Nephron progenitor cell (in vitro differentiated cells): ENCODE data around the gene ZNF546.
A peak's percentile ranks its signal among the peaks of the same experiment; 100 is the strongest.
"Not testable (repeated sequence)": the region's sequence is repeated elsewhere in the genome, so short reads cannot be mapped to it uniquely, and the experiment has no call there.

ENCODE experiments used
- DNase-seq: peaks from one replicate; pipeline ENCODE4 v3.0.0; 2021
- H3K27ac Mint-ChIP-seq: 2 replicates; pipeline ENCODE4 v1.8.0; 2021; ENCODE audit warnings: mild to moderate bottlenecking, moderate library complexity, mixed read lengths
- H3K27me3 Mint-ChIP-seq: 2 replicates; pipeline ENCODE4 v1.8.0; 2021; ENCODE audit warnings: mild to moderate bottlenecking, low read depth, mixed read lengths; ENCODE audit not compliant: poor library complexity
- H3K36me3 Mint-ChIP-seq: 2 replicates; pipeline ENCODE4 v1.8.0; 2021; ENCODE audit warnings: low read depth, mixed read lengths
- H3K4me1 Mint-ChIP-seq: 2 replicates; pipeline ENCODE4 v1.8.0; 2021; ENCODE audit warnings: mixed read lengths
- H3K4me3 Mint-ChIP-seq: 2 replicates; pipeline ENCODE4 v1.8.0; 2021; ENCODE audit warnings: mild to moderate bottlenecking, moderate library complexity, mixed read lengths
- H3K9me3 Mint-ChIP-seq: 2 replicates; pipeline ENCODE4 v1.8.0; 2021; ENCODE audit warnings: mild to moderate bottlenecking, moderate library complexity, mixed read lengths
- TF ChIP-seq, protein P1 (sequence below): fragments of 200-600 bp; sonication (generic); IDR thresholded peaks from 2 replicates; pipeline ENCODE4 v1.5.0; 2021; ENCODE audit warnings: antibody characterized with exemption

The ZNF546 gene

DNA sequence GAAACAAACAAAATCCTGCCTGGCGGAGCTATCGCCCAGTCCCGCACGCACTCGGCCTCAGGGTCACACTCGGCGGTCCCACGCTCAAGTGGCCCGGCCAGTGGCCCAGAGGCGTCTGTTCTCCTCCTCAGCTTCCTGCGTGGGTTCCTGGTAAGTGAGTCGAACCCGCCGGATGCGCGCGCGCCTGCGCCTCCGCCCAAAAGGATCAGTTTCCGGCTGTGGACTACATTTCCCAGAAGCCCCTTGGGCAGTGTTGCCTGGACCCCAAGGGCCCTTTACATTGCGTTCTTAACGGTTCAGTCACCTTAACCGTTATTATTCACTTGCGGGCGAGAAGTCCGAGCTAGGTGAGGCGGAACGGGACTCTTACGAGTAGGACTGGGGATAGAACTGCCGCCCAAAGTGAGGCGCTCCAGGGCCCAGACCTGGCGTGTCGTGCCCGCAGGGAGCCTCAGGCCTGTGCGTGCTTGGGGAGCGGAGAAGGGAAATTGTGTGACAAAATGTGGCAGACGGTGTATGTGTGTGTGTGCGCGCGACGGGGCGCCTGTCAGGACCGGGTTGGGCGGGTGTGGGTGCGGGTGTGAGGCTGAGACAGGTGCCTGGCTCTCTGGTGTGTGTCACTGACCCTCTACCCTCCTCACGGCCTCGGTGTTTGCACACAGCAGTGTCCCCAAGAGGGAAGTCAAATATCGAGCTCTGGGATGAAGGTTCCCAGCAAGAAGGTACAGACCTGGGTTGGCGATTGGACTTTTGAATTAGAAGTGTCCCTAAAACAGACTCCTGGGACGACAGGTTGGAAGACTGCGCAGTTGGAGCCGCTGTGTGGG lies at the start of gene ZNF546:
Gene ZNF546 (plus strand): TSS at position 250 of the 827 bp plus-strand sequence. CDS start 1,267 bp downstream, outside the sequence.
- H3K36me3 Mint-ChIP-seq = peaks cover 52% of the 10 kb centered on the region
- peak within 1 kb of the TSS; percentile 73 for H3K27ac Mint-ChIP-seq
- H3K4me1 Mint-ChIP-seq = peaks cover 29% of the 10 kb centered on the region
- TF ChIP-seq, protein P1, sequence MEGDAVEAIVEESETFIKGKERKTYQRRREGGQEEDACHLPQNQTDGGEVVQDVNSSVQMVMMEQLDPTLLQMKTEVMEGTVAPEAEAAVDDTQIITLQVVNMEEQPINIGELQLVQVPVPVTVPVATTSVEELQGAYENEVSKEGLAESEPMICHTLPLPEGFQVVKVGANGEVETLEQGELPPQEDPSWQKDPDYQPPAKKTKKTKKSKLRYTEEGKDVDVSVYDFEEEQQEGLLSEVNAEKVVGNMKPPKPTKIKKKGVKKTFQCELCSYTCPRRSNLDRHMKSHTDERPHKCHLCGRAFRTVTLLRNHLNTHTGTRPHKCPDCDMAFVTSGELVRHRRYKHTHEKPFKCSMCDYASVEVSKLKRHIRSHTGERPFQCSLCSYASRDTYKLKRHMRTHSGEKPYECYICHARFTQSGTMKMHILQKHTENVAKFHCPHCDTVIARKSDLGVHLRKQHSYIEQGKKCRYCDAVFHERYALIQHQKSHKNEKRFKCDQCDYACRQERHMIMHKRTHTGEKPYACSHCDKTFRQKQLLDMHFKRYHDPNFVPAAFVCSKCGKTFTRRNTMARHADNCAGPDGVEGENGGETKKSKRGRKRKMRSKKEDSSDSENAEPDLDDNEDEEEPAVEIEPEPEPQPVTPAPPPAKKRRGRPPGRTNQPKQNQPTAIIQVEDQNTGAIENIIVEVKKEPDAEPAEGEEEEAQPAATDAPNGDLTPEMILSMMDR = no peak
- H3K4me3 Mint-ChIP-seq = peak within 1 kb of the TSS; percentile 99
- DNase-seq = peak; percentile 85
- peaks cover 41% of the 10 kb centered on the region for H3K9me3 Mint-ChIP-seq
- peaks cover 2% of the 10 kb centered on the region for H3K27me3 Mint-ChIP-seq

DNA sequence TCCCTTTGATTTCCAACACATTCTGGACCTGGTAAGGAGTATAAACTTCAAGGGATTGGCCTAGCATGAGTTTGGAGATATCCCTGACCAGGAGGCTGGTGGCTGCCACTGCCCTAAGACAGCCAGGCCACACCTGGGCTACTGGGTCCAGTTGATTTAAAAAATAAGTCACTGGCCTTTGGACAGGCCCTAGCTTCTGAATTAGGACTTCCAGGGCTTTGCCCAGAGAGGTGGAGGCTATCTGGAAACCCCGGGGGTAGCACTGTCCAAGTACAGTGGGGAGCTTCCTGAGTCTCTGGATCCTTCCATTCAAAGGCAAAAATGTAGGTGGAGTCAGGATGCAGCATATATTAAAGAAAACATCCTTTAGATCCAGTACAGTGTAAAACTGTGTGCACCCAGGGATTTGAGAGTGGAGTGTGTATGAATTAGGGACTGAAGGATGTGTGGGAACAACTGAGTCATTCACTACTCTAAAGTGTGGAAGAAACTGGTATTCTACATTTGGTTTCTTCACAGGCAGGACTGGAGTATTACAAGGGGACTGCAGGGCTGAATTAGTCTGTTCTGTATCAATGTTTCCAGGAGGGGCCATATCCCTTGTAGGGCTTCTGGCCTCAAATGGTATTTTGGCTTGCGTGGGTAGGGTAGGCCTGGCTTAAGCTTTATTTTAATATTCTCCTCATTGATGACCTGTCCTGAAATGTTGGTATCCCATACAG lies 47.7 kb upstream of the ZNF546 start:
- H3K27ac Mint-ChIP-seq = no peak overlapping the region
- H3K36me3 Mint-ChIP-seq = no peaks in the 10 kb centered on the region
- no peak overlapping the region for H3K4me3 Mint-ChIP-seq
- no peak for DNase-seq
- H3K9me3 Mint-ChIP-seq = no peaks in the 10 kb centered on the region
- TF ChIP-seq, protein P1 = no peak
- H3K4me1 Mint-ChIP-seq = no peaks in the 10 kb centered on the region
- peaks cover 6% of the 10 kb centered on the region for H3K27me3 Mint-ChIP-seq

DNA sequence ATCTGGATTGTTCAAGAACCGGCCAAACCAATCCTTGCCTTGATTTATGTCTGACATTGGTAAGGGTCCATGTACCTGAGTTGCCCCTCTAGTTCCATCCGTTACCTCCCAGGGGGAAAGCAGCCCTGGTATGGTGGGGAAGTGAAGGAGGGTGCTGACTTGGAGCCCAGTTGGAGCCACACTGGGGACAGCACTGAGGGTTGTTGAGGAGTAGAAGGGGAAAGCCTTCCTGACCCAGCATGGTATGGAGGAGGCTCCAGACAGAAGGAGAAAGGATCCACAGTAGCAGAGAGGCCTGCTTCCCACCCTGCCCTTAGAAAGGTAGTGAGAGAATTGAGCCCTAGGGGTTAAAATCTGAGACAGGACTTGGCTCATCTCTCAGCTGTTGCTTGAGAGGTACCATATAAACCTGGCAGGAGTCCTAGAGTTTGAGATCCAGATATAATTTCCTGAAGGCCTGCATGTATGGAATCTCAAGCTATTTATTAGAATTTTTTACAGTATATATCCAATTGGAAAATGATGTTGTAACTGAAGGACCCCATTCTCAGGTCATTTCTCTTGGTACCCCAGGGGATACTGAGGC lies 45.7 kb upstream of the ZNF546 start:
- H3K27ac Mint-ChIP-seq = no peak overlapping the region
- no peaks in the 10 kb centered on the region for H3K36me3 Mint-ChIP-seq
- no peak for DNase-seq
- H3K27me3 Mint-ChIP-seq = peaks cover 6% of the 10 kb centered on the region
- TF ChIP-seq, protein P1 = no peak
- H3K4me3 Mint-ChIP-seq = no peak overlapping the region
- H3K4me1 Mint-ChIP-seq = no peaks in the 10 kb centered on the region
- no peaks in the 10 kb centered on the region for H3K9me3 Mint-ChIP-seq

DNA sequence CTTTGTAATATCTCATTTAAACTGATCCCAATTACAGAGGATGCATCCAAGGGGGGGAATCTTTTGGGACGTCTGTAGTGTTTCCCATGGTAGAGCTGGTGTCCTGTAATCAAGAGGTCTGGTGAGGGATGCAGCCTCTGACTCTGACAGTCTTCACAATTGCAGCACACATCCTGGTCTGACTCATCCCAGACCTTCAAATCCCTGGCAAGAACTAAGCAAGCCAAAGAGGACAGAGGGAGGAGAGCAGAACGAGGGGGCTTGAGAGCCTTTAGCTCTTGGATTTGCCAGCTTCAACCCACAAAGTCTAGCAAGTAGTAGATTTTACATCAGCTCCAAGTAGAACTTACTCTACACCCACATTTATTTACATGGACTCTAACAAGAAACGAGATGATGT lies 45.2 kb upstream of the ZNF546 start:
- H3K9me3 Mint-ChIP-seq = no peaks in the 10 kb centered on the region

DNA sequence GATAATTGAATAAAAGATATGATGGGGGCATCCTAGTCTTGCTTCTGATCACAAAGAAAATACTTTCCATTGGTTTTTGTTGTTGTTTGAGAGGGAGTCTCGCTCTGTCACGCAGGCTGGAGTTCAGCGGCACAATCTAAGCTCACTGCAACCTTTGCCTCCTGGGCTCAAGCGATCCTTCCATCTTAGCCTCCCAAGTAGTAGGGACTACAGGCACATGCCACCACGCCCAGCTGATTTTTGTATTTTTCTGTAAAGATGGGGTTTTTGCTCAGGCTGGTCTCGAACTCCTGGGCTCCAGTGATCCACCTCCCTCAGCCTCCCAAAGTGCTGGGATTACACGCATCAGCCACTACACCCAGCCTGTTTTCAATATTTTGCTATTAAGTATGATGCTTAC lies 42.9 kb upstream of the ZNF546 start:
- H3K27ac Mint-ChIP-seq = no peak overlapping the region
- H3K36me3 Mint-ChIP-seq = no peaks in the 10 kb centered on the region
- TF ChIP-seq, protein P1 = no peak
- no peaks in the 10 kb centered on the region for H3K4me1 Mint-ChIP-seq
- peaks cover 6% of the 10 kb centered on the region for H3K27me3 Mint-ChIP-seq
- H3K4me3 Mint-ChIP-seq = no peak overlapping the region
- no peaks in the 10 kb centered on the region for H3K9me3 Mint-ChIP-seq
- no peak for DNase-seq

More for the DNA sequence above, 45.2 kb upstream of the ZNF546 start:
- H3K4me3 Mint-ChIP-seq = no peak overlapping the region
- TF ChIP-seq, protein P1 = no peak
- no peaks in the 10 kb centered on the region for H3K36me3 Mint-ChIP-seq
- peaks cover 6% of the 10 kb centered on the region for H3K27me3 Mint-ChIP-seq
- H3K4me1 Mint-ChIP-seq = no peaks in the 10 kb centered on the region
- no peak overlapping the region for H3K27ac Mint-ChIP-seq
- no peak for DNase-seq

DNA sequence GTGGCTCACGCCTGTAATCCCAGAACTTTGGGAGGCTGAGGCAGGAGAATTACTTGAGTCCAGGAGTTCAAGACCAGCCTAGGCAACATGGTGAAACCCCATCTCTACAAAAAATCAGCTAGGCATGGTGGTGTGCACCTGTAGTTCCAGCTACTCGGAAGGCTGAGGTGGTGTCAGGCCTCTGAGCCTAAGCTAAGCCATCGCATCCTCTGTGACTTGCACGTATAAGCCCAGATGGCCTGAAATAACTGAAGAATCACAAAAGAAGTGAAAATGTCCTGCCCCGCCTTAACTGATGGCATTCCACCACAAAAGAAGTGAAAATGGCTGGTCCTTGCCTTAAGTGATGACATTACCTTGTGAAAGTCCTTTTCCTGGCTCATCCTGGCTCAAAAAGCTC lies 39.0 kb upstream of the ZNF546 start:
- not testable (repeated sequence) for DNase-seq

DNA sequence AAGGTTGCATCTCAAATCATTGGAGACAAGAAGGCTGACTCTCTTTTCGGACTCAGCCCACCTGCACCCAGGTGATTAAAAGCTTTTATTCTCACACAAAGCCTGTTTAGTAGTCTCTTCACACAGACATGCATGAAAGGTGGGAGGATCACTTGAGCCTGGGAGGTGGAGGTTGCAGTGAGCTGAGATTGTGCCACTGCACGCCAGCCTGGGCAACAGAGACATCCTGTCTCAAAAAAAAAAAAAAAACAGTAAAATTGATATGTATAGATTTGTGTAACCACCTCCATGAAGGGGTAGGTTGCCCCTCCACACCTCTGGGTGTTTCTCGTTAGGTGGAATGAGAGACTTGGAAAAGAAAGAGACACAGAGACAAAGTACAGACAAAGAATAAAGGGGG lies 37.9 kb upstream of the ZNF546 start:
- H3K27ac Mint-ChIP-seq, H3K36me3 Mint-ChIP-seq, H3K4me3 Mint-ChIP-seq, H3K27me3 Mint-ChIP-seq, H3K9me3 Mint-ChIP-seq, DNase-seq: not testable (repeated sequence)
- peaks cover 11% of the 10 kb centered on the region for H3K4me1 Mint-ChIP-seq

More for the DNA sequence above, 39.0 kb upstream of the ZNF546 start:
- peaks cover 11% of the 10 kb centered on the region for H3K4me1 Mint-ChIP-seq
- H3K36me3 Mint-ChIP-seq, H3K27ac Mint-ChIP-seq, H3K4me3 Mint-ChIP-seq, H3K9me3 Mint-ChIP-seq, H3K27me3 Mint-ChIP-seq: not testable (repeated sequence)

GRCh38 chr19:39959407-39959806 lies 37.5 kb upstream of the ZNF546 start:
- H3K9me3 Mint-ChIP-seq, DNase-seq, H3K27me3 Mint-ChIP-seq, H3K36me3 Mint-ChIP-seq, H3K4me3 Mint-ChIP-seq: not testable (repeated sequence)
- H3K4me1 Mint-ChIP-seq = peaks cover 11% of the 10 kb centered on the region
- peak overlapping the region; percentile 56 for H3K27ac Mint-ChIP-seq
